Measurements from ENCODE around the gene PPAN.

GRCh38 chr19:10110076-10110971 is 4.2 kb downstream of the PPAN start:
- no peak for TF ChIP-seq CTCF (IDR thresholded peaks at IDR 0.05)
- no peak for TF ChIP-seq POLR2A (IDR thresholded peaks at IDR 0.05)
